Measurements from ENCODE around the gene BAIAP3. TPM values are rescaled to one million over a fixed set of nuclear protein-coding genes. Genes with fewer than 3 reads are reported as not detected.
"Not testable (repeated sequence)": the region's sequence is repeated elsewhere in the genome, so short reads cannot be mapped to it uniquely, and the experiment has no call there.

Gene BAIAP3
- total RNA-seq, 1 donor from 2014 or later: 6.5 TPM

DNA sequence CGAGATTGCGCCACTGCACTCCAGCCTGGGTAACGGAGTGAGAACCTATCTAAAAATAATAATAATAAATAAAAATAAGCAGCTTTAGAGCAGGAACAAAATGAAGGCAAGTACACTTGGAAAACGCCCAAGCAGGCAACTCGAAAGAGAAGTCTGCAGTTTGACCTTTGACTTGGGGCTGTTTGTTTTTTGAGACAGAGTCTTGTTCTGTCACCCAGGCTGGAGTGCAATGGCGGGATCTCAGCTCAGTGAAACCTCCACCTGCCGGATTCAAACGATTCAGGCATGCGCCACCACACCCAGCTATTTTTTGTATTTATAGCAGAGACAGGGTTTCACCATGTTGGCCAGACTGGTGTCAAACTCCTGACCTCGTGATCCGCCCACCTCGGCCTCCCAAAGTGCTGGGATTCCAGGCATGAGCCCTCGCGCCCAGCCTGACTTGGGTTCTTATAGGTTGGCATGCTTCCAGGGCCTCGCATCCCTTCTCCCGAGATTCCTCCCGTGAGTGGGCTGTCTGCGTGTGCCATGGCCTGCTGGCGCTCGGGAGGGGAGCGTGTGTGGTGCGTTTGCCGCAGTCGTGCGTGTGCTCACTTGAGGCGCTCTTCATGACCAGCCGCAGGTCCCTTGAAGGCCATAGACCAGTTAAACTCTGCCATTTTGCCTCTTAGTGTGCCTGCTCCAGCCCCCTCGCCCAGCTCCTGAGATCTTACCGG is 42.4 kb upstream of the BAIAP3 start:
- H3K4me3 Mint-ChIP-seq (ENCODE audit: unreplicated experiment): no peak overlapping the region
- peaks cover 9% of the 10 kb centered on the region for H3K27me3 Mint-ChIP-seq (ENCODE audit: unreplicated experiment)
- H3K36me3 Mint-ChIP-seq (ENCODE audit: low read depth, unreplicated experiment): no peaks in the 10 kb centered on the region
- no peaks in the 10 kb centered on the region for H3K9me3 Mint-ChIP-seq (ENCODE audit: unreplicated experiment)
- no peak overlapping the region for H3K27ac Mint-ChIP-seq (ENCODE audit: unreplicated experiment)
- no peaks in the 10 kb centered on the region for H3K4me1 Mint-ChIP-seq (ENCODE audit: unreplicated experiment)
- TF ChIP-seq, protein P1, sequence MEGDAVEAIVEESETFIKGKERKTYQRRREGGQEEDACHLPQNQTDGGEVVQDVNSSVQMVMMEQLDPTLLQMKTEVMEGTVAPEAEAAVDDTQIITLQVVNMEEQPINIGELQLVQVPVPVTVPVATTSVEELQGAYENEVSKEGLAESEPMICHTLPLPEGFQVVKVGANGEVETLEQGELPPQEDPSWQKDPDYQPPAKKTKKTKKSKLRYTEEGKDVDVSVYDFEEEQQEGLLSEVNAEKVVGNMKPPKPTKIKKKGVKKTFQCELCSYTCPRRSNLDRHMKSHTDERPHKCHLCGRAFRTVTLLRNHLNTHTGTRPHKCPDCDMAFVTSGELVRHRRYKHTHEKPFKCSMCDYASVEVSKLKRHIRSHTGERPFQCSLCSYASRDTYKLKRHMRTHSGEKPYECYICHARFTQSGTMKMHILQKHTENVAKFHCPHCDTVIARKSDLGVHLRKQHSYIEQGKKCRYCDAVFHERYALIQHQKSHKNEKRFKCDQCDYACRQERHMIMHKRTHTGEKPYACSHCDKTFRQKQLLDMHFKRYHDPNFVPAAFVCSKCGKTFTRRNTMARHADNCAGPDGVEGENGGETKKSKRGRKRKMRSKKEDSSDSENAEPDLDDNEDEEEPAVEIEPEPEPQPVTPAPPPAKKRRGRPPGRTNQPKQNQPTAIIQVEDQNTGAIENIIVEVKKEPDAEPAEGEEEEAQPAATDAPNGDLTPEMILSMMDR (IDR thresholded peaks at IDR 0.05; ENCODE audit: unreplicated experiment): no peak
- DNase-seq (ENCODE audit: low spot score): no peak

DNA sequence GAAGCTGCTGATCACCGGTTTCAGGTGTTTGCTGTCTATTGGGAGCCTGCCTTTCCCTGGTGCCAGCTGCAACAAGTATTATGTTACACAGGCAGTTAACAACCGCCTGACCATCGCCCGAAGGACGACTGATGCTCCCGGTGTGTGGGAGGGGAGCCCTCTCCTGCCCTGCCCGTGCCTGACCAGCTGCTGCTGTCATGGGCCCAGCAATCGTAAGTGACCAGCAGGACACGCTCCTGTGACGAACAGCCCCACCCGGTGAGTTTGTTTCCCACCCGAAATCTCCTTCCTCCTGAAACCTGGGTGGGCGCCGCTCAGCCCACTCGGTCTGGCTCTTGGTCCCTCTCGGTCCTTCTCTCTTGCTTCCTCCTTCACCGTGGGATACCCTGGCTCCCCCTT is 41.9 kb upstream of the BAIAP3 start:
- H3K36me3 Mint-ChIP-seq (ENCODE audit: low read depth, unreplicated experiment): no peaks in the 10 kb centered on the region
- no peak for DNase-seq (ENCODE audit: low spot score)
- peaks cover 9% of the 10 kb centered on the region for H3K27me3 Mint-ChIP-seq (ENCODE audit: unreplicated experiment)
- H3K9me3 Mint-ChIP-seq (ENCODE audit: unreplicated experiment): no peaks in the 10 kb centered on the region
- no peaks in the 10 kb centered on the region for H3K4me1 Mint-ChIP-seq (ENCODE audit: unreplicated experiment)
- H3K4me3 Mint-ChIP-seq (ENCODE audit: unreplicated experiment): no peak overlapping the region
- TF ChIP-seq, protein P1 (IDR thresholded peaks at IDR 0.05; ENCODE audit: unreplicated experiment): no peak
- H3K27ac Mint-ChIP-seq (ENCODE audit: unreplicated experiment): no peak overlapping the region

DNA sequence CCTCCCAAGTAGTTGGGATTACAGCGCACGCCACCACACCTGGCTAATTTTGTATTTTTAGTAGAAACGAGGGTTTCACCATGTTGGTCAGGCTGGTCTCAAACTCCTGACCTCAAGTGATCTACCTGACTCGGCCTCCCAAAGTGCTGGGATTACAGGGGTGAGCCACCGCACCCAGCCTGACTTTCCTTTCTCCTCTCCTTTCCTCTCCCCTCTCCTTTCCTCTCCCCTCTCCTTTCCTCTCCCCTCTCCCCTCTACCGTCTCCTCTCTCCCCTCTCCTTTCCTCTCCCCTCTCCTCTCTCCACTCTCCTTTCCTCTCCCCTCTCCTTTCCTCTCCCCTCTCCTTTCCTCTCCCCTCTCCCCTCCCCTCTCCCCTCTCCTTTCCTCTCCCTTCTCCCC is 41.2 kb upstream of the BAIAP3 start:
- not testable (repeated sequence) for H3K36me3 Mint-ChIP-seq (ENCODE audit: low read depth, unreplicated experiment); H3K4me3 Mint-ChIP-seq (ENCODE audit: unreplicated experiment); H3K4me1 Mint-ChIP-seq (ENCODE audit: unreplicated experiment); H3K9me3 Mint-ChIP-seq (ENCODE audit: unreplicated experiment); H3K27ac Mint-ChIP-seq (ENCODE audit: unreplicated experiment); DNase-seq (ENCODE audit: low spot score)
- peaks cover 12% of the 10 kb centered on the region for H3K27me3 Mint-ChIP-seq (ENCODE audit: unreplicated experiment)

DNA sequence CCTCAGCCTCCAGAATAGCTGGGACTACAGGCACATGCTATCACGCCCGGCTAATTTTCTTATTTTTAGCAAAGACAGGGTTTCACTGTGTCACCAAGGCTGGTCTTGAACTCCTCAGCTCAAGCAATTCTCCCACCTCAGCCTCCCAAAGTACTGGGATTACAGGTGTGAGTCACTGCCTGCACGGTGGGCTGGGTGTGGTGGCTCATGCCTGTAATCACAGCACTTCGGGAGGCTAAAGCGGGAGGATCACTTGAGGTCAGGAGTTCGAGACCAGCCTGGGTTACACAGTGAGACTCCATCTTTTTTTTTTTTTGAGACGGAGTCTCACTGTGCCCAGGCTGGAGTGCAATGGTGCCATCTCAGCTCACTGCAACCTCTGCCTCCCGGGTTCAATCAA is 40.6 kb upstream of the BAIAP3 start:
- H3K27me3 Mint-ChIP-seq (ENCODE audit: unreplicated experiment): peaks cover 11% of the 10 kb centered on the region
- not testable (repeated sequence) for H3K4me1 Mint-ChIP-seq (ENCODE audit: unreplicated experiment)

DNA sequence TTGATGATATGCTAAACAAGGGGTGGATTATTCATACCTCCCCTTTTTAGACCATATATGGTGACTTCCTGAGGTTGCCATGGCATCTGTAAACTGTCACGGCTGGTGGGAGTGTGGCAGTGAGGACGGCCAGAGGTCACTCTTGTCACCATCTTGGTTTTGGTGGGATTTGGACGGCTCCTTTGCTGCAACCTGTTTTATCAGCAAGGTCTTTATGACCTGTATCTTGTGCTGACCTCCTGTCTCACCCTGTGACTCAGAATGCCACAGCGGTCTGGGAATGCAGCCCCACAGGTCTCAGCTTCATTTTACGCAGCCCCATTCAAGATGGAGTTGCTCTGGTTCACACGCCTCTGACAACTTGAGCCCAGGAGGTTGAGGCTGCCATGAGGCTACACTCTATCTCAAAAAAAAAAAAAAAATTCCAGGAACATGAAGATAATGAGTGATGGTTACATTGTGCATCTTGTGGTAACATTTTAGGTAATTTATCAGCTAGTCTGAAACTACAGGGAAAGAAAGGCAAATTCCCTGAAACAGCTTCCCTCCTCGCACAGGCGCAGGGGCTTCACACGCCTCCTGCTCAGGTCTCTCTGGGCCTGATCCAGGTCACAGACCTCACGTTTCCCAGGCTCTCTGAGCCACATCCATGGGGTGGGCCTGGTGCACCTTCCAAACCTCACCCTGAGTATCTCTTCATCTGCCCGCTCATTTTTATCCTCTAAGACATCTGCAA is 39.4 kb upstream of the BAIAP3 start:
- no peak overlapping the region for H3K4me3 Mint-ChIP-seq (ENCODE audit: unreplicated experiment)
- H3K36me3 Mint-ChIP-seq (ENCODE audit: low read depth, unreplicated experiment): no peaks in the 10 kb centered on the region
- peaks cover 14% of the 10 kb centered on the region for H3K27me3 Mint-ChIP-seq (ENCODE audit: unreplicated experiment)
- H3K9me3 Mint-ChIP-seq (ENCODE audit: unreplicated experiment): no peaks in the 10 kb centered on the region
- TF ChIP-seq, protein P1 (IDR thresholded peaks at IDR 0.05; ENCODE audit: unreplicated experiment): no peak
- H3K27ac Mint-ChIP-seq (ENCODE audit: unreplicated experiment): no peak overlapping the region
- no peaks in the 10 kb centered on the region for H3K4me1 Mint-ChIP-seq (ENCODE audit: unreplicated experiment)
- no peak for DNase-seq (ENCODE audit: low spot score)

More for the DNA sequence above, 40.6 kb upstream of the BAIAP3 start:
- not testable (repeated sequence) for H3K4me3 Mint-ChIP-seq (ENCODE audit: unreplicated experiment); H3K27ac Mint-ChIP-seq (ENCODE audit: unreplicated experiment); H3K36me3 Mint-ChIP-seq (ENCODE audit: low read depth, unreplicated experiment); DNase-seq (ENCODE audit: low spot score); H3K9me3 Mint-ChIP-seq (ENCODE audit: unreplicated experiment)

DNA sequence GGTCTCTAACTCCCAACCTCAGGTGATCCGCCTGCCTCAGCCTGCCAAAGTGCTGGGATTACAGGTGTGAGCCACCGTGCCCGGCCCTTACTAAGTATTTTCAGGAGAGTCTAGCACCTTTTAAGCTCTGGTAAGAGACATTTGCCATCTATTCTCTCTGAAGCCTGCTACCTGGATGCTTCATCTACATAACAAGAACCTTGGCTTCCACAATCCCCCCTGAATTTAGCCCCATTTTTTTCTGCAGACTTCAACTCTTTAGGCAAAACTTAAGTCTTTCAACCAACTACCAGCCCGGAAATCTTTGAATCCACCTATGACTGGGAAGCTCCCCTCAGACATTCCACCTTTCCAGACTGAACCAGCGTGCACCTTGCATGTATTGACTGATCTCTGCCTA is 38.0 kb upstream of the BAIAP3 start:
- Mint-ChIP-seq H3K9me3 (ENCODE audit: unreplicated experiment) (no peaks in the 10 kb centered on the region), H3K36me3 (ENCODE audit: low read depth, unreplicated experiment) (no peaks in the 10 kb centered on the region), H3K4me1 (ENCODE audit: unreplicated experiment) (no peaks in the 10 kb centered on the region), H3K4me3 (ENCODE audit: unreplicated experiment) (no peak overlapping the region), H3K27me3 (ENCODE audit: unreplicated experiment) (peaks cover 13% of the 10 kb centered on the region), H3K27ac (ENCODE audit: unreplicated experiment) (no peak overlapping the region)
- TF ChIP-seq, protein P1 (IDR thresholded peaks at IDR 0.05; ENCODE audit: unreplicated experiment): no peak
- DNase-seq (ENCODE audit: low spot score): no peak

DNA sequence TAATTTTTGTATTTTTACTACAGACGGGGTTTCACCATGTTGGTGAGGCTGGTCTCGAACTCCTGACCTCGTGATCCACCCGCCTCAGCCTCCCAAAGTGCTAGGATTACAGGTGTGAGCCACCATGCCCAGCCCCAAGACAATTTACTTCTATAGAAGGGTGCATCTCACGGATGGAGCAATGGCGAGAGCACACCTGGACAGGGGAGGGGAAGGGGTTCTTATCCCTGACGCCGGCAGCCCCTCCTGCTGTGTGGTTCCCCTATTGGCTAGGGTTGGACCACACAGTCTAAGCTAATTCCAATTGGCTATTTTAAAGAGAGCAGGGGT is 36.8 kb upstream of the BAIAP3 start:
- H3K27ac Mint-ChIP-seq (ENCODE audit: unreplicated experiment); H3K9me3 Mint-ChIP-seq (ENCODE audit: unreplicated experiment); H3K36me3 Mint-ChIP-seq (ENCODE audit: low read depth, unreplicated experiment); H3K4me1 Mint-ChIP-seq (ENCODE audit: unreplicated experiment); H3K4me3 Mint-ChIP-seq (ENCODE audit: unreplicated experiment); DNase-seq (ENCODE audit: low spot score): not testable (repeated sequence)
- H3K27me3 Mint-ChIP-seq (ENCODE audit: unreplicated experiment): peaks cover 11% of the 10 kb centered on the region
